GM12875 (cell line): ENCODE results near the gene PDE11A.

ENCODE experiments used
- H3K4me3 ChIP-seq: one replicate; pipeline ENCODE4 v1.5.1; 2011; ENCODE audit warnings: low read depth, low read length, control low read depth
- TF ChIP-seq, protein P1 (sequence below): IDR thresholded peaks from 2 replicates; pipeline ENCODE4 v1.5.1; 2011; ENCODE audit warnings: low read depth, mild to moderate bottlenecking, control low read depth, inconsistent platforms, low read length, moderate library complexity, borderline replicate concordance; ENCODE audit not compliant: insufficient read depth

The PDE11A gene

DNA sequence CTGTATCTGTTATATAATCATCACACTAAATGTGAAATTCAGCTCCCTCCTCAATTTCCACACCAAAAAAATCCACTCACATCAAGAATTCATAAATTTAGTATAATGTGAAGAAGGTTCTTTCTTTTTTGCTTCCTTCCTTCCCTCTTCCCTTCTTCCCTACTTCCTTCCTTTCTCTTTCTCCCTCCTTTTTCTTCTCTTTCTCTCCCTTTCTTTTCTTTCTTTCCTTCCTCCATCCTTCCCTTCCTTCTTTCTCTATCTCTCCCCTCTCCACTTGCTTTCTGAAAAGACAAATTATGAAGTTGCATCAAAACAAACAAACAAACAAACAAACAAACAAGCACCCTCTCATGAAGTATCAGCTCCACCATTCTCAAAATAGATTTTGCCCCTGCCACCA lies 290.0 kb downstream of the PDE11A start:
- no peak overlapping the region for H3K4me3 ChIP-seq
- TF ChIP-seq, protein P1, sequence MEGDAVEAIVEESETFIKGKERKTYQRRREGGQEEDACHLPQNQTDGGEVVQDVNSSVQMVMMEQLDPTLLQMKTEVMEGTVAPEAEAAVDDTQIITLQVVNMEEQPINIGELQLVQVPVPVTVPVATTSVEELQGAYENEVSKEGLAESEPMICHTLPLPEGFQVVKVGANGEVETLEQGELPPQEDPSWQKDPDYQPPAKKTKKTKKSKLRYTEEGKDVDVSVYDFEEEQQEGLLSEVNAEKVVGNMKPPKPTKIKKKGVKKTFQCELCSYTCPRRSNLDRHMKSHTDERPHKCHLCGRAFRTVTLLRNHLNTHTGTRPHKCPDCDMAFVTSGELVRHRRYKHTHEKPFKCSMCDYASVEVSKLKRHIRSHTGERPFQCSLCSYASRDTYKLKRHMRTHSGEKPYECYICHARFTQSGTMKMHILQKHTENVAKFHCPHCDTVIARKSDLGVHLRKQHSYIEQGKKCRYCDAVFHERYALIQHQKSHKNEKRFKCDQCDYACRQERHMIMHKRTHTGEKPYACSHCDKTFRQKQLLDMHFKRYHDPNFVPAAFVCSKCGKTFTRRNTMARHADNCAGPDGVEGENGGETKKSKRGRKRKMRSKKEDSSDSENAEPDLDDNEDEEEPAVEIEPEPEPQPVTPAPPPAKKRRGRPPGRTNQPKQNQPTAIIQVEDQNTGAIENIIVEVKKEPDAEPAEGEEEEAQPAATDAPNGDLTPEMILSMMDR, result no peak

DNA sequence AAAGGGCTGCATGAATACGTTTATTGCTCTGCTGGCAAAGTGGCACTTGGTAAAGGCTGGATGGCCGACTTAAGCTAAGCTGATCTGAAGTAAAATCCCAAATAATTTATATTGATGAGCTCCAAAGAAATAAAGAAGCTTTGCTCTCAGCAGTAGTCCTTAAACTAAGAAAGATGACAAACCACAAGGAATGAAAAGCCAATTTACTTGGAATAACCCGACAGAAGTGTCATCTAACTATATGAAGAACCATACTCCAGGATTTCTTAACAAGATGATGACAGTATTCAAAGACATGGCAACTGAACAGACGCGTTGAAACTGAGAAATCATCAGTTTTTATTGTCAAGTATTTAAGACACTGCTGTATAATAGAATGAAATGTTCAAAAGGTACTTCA lies 294.1 kb downstream of the PDE11A start:
- TF ChIP-seq, protein P1, result no peak
- no peak overlapping the region for H3K4me3 ChIP-seq

DNA sequence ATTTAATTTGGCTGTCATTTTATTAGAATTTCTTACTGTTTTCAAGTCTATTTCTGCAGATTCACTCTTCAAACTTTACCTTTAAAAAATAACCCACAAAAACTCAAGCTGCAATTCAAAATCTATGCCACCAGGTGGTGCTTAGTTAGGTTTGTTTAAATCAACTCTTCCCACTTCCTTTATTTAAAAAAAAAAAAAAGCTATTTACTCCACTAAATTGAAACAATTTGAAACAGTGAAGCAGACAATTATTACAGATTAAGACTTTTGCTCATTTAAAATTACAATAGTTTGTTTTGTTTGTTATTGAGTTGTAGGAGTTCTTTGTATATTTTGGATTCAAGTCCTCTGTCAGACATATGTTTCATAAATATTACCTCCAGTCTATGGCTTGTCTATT lies 300.0 kb downstream of the PDE11A start:
- no peak overlapping the region for H3K4me3 ChIP-seq
- TF ChIP-seq, protein P1, result peak; percentile 36; the same call in 1 of the 2 replicates

DNA sequence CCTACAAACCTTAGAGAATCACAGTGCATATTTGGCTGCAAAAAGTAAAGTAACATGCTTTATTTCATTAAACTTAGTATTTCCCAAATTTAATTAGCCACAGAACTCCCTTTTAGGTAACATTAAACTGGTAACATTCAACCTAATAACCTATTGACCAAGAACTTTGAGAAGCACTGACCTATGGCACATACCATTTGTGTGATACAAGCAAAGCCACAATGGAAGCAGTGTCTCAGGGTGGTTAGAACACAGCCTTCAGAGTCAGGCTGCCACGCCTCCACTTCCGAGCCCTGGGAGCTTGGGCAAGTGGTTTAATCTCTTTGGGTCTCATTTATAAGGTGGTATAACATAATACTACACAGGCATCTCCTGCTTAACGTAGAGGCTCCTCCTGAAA lies 301.4 kb downstream of the PDE11A start:
- TF ChIP-seq, protein P1, result no peak
- H3K4me3 ChIP-seq, result no peak overlapping the region

DNA sequence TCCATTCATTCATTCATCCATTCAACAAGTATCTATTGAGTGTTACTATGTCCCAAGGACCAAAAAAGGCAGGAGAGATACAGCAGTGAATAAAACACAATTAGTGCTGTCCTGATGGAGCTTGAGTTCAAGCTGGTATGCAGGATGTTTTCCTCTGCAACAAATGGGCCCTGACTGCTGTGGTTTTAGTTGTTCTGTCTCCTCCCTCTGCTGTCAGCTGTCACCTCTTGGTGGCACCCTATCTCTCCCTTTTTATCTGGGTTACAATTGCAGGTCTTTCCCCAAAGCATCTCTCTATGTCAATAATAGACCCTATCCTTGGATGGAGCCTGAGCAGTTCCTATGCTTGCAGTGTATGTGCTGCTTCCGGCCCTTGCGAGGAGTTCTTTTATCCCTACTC lies 304.8 kb downstream of the PDE11A start:
- no peak overlapping the region for H3K4me3 ChIP-seq
- TF ChIP-seq, protein P1, result no peak

DNA sequence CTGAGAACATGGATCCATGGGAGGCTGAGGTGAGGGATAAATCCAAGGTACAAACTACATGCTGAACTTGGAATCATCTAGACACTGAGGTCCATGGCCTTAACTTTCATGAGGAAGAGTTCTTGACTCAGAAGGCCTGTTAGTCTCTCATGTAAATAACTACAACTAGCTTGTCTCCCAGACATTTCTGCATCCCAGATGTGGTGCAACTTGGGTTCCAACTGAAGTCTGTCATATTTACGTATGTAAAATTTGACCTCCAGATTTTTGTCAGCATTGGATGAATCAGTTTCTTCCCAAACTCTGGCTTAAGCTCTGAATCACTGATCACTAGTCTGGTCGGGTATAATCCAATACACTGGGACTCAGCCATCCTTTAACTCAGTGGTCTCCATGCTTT lies 306.9 kb downstream of the PDE11A start:
- TF ChIP-seq, protein P1, result no peak
- H3K4me3 ChIP-seq, result no peak overlapping the region

DNA sequence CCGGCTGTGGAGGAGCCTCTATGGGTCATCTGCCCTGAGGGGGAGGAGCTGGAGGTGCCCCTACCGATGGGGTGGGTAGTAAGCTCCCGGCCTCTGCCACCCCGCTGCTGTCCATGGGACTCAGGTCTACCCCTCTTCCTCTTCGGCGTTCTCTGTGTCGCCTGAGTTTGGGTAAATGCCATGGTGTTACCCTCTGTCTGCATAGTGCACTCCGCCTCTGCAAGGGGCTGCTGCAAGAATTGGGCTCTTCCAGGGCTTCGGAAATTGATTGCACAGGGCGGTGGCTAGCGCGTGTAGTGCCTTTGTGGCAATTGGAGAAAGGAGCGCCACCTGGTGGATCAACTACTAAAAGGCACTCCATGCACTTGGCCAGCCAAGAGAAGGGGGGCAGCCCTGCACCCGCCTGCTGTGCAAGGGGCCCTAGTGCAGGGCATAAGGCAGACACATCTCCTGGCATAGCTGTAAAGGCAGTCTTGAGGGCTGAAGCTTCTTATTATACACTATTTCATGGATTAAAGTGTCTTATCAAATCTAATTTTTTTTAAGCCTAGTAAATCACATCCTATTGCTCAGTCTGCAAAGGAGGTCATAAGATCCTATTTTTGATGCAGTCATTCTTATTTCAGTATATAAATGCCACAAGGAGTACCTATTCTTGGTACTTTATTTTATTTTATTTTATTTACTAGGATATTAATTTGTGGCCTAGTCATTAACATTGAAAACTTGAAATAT lies 308.9 kb downstream of the PDE11A start:
- TF ChIP-seq, protein P1, result peak; percentile 90
- H3K4me3 ChIP-seq, result no peak overlapping the region
